IPS DF 4.7 (cell line): ENCODE data around the gene OPRL1.

Experiments used
- DNase-seq: peaks from one replicate; pipeline ENCODE4 v3.0.0-alpha.2; 2013; ENCODE audit warnings: low spot score; ENCODE audit errors: extremely low read depth

Gene OPRL1

DNA sequence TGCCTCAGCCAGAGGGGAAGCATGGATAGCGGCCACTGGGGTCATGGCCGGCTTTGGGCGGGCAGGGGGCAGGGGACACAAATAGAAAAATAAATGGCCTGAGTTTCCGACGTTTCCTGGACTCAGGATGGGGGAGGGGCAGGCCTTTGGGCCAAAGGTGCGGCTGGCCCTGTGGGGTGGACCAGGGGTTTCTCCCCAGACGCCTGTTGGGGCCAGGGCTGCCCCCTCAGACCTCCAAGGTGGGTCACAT lies 23.3 kb upstream of the OPRL1 start:
- no peak for DNase-seq

DNA sequence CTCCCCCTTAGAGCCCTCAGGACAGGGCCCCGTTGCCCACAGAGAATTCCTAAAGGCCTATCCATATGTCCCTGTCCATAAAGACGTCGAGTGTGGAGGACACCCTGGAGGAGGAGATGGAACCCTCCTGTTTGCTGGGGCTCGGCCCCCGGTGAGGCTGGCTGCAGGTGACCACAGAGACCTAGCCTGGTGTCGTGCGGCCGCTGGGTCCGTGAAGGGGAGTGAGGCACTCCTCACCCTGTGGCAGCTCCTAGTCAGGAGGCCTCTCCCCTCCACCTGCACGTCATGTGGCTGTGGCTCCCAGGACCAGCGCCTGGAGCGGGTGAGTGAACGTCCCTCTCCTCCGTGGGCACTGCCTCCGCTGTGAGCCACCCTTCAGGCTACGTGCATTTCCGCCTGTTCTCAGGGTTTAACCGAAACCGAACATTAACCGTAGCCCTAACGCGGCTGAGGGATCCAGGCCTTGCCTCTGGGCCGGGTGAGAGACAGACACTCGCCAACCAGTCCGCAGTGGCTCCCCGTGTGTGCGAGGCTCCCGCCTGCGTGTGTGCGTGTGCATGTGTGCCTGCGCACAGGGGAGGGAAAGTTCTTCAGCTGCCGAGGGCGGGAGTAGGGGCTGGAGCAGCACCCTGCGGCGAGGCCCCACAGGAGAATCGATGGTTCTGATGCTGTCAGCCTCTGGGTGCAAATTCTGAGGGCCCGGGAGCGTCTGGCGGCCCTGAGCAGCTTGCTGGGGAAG lies 22.8 kb upstream of the OPRL1 start:
- DNase-seq: no peak

DNA sequence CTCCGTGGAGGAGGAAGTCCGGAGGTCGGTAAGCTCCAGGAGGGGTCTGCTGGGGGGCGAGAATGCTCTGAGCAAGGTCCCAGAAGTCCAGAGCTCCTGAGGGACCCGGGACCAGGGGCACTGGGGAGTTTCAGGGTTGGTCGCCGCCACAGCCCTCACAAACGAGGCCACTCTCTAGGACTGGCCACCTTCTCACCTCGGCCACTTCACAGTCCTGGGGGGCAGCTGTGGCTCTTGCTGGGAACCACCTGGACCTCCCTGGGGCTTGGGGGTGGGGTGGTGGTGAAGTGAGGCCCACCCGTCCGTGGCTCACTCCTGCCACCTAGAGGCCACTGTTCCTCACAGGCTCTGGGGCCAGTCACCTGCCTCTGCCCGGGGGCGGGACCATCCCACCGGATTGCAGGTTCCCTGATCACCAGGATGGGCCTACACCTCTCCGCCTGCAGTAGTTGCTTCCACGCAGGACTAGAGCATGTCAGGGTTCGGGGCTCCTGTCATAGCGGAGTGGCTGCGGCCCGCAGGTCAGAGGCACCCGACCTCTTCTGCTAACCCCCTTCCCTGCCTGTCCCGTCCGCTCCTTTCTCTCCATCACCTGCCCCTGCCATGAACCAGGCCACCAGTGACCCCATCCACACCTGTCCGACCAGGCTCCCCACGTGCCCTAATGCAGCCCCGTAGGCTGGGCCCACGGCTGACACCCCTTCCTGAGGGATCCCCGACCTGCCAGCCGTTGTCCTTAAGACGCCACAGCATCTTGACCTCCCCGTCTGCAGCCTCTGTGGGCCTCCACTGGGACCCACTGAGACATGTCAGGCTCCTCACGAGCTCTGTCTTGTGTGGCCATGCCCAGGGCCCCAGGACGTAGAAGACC lies 22.0 kb upstream of the OPRL1 start:
- DNase-seq: no peak

DNA sequence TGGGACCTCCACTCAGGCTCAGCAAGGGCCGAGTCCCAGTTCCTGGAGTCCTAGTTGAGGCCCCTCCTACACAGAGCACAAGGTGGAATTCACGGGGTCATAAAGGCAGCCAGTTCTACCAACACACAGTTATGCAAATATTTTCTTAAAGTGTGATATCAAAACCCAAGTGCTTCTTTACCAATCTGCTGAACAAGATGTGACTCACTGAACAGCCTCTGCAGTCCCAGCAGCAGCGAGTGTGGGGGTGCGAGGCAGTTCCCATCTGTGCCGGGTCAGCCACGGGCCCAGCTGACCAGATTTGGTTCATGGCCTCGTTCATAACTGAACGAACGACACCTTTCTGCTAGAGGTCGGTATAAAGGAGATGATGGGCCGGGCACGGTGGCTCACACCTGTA lies 21.3 kb upstream of the OPRL1 start:
- DNase-seq: no peak

DNA sequence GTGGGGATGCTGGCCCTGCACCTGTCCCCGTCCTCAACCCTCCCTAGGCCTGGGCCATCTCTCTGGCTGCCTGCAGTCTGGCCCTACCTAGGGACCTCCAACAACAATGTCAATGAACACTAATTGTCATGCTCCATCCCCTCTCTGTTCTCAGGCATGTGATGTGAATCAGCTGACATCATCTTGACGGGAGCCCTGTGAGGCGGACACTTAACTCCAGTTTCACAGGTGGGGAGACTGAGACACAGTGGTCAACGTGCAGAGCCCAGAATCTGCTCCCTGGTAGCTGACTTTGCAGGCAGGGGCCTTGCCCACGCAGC lies 17.6 kb upstream of the OPRL1 start:
- no peak for DNase-seq

DNA sequence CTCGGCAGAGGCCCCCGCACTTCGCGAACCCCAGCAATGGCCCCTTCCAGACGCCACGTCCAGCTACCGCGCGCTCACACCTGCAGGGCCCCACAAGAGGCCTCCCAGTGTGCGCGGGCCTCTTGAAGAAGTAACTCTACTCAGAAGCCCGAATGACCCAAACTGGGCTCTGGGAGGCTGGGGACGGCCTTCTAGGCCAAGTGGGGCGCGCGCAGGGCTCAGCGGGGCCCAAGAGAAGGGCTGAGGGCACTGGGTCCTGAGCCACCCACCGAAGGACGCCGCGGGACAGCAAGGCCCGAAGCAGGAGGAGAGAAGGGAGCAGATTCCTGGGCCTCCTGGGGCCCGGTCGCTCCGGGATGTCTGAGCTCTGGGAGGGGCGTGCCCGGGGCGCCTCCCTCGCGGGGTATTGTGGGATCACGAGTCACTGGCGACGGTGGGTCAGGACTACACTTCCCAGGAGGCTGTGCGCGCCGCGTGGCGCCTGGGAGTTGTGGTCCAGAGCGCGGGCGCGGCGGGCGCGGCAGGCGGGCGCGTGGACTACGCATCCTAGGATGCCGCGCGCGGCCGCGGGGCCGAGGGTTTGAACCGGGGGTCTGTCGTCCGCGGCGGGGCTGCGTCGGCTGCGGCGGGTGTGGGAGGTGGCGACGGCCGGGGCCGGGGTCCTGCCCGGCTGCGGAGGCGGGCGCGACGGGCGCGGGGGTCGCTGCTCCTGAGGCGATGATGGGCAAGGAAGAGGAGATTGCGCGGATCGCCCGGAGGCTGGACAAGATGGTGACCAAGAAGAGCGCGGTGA lies 17.1 kb upstream of the OPRL1 start, which contains the start of gene TCEA2:
TCEA2 (plus strand) TSS at position 603 of the 793 bp plus-strand sequence; CDS start at position 718, 115 bp downstream.
- DNase-seq: no peak

DNA sequence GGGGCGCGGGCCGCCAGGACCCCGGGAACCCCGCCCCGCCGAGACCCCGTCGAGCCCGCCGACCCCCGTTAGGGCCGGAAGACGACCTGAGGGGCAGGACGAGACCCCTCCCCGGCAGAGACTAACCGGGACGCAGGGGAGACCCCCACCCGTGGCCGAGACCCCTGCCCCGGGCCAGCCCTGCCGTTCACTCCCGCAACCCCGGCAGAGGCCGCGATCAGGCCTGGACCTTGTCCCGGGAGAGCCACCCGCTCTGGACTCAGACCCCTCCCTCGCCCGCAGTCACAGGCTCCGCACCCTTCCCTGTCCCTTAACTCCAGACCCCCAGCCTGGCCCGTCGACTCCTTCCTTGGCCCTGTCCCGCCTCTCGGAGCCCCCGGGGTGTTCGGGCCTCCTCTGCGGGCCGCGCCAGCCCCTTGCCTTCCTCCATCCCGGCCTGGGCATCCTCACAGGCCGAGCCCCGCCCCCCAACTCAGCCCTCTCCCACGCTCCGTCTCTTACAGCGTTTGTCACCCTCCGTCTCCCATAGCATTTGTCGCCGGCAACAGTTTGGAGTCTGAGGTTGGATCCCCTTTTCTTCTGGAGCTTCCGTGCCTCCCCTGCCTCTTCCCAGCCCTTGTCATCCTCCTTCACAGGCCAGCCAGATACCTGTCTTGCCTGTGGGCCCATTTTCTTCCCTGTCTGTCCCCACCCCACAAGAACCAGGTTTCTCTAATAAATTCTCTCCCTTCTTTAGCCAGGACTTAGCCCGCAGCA lies 16.3 kb upstream of the OPRL1 start:
- no peak for DNase-seq

DNA sequence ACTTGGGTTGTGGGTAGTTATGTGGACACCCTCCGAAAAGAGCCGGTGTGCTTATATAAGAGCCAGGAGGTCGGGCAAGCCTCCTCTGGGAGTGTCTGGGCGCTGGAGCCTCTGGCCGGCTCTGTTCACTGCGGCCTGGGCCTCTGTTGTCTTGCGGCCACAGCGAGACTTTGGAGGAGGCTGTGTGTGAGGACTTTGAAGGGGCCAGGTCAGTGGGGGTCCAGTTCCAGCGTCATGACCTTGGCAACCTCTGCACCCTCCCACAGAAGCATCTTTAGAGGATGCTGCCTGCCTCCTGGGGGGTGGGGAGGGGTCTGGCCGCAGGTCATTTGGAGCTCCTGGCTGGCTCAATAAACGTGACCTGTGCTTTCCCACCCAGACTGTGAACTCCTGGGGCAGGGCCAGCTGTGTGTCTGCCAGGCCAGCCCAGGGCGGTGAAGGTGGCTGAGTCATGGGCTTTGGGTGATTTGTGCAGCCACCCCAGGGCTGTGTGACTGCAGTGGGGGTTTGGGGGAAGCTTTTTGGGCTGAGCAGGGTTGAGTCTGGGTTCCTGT lies 15.7 kb upstream of the OPRL1 start:
- DNase-seq: no peak

DNA sequence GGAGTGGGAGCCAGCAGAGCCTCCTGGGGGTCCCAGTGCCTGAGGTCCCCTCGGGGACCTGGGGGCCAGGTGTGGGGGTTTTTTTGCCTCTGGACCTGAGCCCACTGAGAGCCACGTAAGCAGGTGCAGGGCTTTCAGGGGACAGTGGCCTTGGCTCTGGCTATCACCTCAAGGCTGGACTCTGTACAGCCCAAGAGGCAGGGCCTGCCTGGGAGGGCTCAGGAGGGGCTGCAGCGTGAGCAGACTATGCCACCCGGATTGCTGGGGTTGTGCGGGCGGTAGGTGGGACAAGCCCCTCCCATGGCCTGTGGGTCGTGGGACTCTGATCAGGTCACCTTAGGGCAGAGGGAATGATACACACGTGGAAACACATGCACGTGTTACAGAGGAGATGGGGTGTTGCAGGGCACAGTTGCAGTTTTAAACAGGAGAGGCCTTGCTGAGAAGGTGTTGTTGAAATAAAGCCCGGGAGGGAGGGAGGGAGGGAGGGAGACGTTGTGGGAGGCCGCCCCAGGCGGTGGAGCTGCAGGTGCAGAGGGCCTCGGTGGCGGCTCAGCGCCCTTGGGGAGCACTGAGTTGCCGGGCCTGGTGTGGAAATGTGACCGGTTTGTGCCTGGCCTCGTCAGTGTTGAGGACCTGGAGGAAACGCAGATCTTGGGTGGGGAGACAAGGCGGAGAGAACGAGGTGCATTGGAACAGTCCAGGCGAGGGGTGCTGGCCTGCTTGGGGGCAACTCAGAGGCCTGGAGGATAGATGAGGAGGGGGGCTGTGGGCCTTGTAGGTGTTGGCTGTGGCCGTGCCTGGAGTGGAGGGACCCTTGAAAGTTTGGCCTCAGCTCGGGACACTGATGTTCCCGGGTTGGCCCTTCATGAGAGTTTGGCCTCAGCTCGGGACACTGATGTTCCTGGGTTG lies 14.6 kb upstream of the OPRL1 start:
- DNase-seq: no peak

DNA sequence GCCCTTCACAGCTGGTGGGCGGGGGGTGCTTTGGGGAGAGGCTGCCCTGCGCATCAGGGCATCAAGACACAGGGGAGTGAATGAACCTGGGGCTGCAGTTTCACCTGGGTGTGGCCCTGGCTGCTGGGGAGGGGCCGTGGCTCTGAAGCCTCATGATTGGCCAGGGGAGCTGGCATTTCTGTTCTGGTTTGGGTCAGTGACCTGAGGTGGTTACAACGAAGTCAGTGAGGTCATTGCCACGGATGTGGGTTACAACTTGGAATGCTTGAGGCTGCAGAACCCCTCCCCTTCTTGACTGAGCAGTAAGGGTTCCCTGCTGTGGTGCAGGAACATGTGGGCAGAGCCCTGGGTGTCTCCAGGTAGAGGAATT lies 13.9 kb upstream of the OPRL1 start:
- no peak for DNase-seq

DNA sequence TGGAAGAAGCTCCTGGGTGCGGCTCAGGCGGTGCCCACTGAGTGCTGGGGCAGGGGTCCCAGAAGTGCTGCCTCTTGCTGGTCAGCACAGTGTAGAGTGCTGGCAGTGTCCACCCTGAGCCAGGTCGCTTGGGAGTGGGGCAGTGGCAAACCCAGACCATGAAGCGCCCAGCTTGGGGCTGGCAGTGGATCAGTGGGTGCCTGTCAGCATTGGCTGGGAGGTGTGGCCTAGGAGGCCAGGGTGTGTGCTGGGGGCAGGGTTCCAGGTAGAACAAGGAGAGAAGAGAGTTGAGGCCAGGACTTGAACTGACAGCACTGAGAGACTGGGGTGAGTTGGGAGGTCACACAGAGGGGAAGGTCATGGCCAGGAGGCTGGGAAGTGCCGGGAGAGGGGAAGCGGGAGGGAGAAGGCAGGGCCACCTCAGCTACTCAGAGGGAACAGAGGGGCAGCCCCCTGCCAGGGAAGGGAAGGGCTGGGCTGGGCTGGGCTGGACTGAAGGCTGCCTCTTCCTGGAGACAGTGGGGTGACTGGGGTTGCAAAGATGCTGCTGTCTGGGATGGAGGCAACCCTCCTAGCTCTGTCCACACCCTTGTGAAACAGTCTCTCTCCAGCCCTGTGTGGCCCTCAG lies 12.8 kb upstream of the OPRL1 start:
- DNase-seq: no peak

DNA sequence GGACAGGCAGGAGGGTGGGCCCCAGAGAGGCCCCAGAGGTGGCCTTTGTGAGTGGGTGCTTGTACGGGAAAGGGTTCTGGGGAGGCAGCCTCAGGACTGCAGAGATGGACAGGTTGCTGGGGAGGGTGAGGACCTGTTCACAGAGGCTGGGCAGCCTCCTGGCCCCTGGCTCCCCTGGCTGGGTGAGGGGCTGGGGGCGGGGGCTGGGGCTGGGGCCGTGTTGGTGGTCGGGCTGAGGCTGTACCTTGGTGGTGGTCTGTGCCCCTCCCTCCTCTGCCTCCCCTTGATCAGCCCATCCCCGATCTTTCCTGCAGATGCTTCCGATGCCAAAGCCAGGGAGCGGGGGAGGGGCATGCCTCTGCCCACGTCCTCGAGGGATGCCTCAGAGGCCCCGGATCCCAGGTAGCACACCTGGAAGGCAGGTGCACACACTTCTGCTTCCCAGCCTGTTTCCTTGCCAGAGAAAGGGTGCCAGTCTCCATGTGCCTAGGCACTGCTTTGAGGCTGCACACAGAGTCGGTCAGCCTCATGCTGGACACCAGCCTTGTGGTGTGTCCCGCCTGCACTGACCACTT lies 12.1 kb upstream of the OPRL1 start:
- DNase-seq: no peak

DNA sequence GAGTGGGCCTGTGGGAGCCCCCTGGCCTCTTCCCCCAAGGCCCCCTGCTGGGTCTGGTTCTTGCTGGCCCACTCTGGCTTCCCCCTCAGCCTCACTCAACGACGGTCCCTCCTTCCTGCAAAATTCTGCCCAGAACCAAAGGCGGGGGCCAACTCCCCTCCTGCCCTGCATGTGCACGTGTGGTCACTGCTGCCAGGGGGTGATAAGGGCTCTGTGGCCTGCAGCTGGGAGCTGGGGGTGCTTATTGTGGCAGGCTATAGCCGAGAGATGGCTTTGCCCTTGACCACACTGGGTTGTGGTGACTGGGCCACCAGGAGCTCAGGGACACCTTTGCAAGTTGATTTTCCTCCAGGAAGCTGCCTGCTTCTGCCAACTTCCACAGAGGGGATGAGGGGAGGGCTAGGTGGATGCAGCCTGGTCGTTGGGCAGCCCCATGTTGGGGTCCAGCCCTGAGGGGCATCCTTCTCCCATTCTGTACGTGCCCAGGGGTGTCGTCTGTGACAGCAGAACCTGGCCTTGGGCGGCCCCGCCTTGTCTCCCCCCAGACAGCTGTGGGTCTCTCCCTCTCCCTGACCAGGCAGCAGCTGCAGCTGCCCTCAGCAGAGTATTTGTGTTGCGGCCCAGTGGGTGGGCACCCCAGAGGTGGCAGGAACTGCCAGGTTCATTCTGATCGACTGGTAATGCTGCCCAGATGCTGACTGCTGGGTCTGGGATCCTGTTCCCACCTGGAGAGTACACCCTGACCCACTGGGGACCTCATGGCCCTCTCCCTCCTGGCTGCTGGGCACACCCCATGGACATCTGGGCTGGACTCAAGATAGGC lies 11.3 kb upstream of the OPRL1 start:
- DNase-seq: no peak

DNA sequence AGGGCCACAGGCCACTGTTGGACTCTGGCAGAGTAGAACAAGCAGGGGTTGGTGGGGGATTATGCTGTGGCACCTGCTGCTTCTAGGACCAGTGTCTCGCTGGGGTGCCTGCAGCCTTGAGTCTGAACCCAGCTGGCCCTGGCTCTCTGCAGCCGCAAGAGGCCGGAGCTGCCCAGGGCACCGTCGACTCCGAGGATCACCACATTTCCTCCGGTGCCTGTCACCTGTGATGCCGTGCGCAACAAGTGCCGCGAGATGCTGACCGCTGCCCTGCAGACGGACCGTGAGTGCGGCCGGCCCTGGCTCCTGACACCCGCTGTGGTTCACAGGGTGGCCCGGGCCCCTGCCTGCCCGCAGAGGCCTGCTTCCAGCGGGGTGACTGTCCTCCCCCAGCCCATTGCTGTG lies 10.7 kb upstream of the OPRL1 start:
- DNase-seq: no peak

DNA sequence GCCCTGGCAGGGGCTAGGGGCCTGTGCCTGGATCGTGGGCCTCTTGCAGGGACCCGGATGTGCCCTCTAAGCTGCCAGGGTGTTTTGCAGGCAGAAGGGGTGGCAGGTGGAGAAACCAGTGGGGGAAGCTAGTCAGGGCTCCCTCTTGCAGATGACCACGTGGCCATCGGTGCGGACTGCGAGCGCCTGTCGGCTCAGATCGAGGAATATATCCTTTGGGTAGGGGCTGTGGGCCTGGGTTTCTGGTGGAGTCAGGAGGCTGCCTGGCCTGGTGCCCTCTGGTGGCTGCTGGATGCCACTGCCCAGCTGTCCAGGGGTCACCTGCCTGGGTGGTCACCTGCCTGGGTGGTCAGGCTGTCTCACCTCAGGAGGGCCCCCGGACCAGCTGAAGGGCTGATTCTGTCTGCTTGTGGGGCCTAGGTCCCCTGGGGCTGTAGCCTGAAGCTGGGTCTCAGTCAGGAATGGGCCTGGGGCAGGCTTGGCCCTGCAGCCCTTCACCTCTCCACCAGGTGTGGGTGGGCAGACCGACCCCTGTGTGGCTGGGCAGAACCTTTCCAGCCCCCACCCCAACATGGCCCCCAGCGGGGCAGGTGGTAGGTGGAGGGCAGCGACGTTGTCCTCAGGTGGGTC lies 10.2 kb upstream of the OPRL1 start:
- DNase-seq: no peak

DNA sequence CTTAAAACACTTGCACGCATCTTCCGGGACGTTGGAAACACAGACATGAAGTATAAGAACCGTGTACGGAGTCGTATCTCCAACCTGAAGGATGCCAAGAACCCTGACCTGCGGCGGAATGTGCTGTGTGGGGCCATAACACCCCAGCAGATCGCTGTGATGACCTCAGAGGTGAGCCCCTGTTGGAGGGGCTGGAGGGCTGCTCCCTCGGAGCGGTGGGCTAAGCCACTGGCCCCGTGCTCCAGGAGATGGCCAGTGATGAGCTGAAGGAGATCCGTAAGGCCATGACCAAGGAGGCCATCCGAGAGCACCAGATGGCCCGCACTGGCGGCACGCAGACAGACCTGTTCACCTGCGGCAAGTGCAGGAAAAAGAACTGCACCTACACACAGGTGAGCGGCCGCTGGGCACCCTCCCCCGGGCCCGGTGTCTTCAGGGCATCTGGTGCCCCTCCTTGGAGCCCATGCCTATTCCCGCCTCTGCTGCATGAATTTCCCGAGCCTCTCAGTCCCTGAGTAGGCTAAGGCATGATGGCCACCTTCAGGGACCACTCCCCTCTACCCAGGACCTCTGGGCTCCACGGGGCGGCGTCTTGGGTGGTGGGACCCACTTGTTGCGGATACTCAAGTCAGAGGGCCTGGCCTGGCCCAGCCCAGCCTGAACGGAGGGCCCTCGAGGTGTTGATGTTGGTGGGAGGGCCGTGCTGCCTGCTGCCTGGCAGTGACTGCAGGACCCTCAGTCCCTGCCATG lies 9.5 kb upstream of the OPRL1 start:
- DNase-seq: no peak
